SK-N-SH (cell line): Measurements from ENCODE around the gene GOLGA6C. TPM values are rescaled to one million over a fixed set of nuclear protein-coding genes. Genes with fewer than 3 reads are reported as not detected.
A peak's percentile ranks its signal among the peaks of the same experiment; 100 is the strongest.
"Not testable (repeated sequence)": the region's sequence is repeated elsewhere in the genome, so short reads cannot be mapped to it uniquely, and the experiment has no call there.

ENCODE experiments used
- CTCF ChIA-PET: fragments of 300-600, 350-600 bp; formaldehyde crosslinking; extraction: SDS; loops from one replicate; lab custom pipeline; 2021; lab: Yijun Ruan, JAX
- POLR2A ChIA-PET: fragments of 350-600 bp; sonication (Branson Sonifier 250); formaldehyde crosslinking; extraction: SDS; loops from one replicate; lab custom pipeline; 2020; ENCODE audit warnings: antibody characterized with exemption, inconsistent platforms; lab: Yijun Ruan, JAX
- DNase-seq: peaks from one replicate; pipeline ENCODE4 v3.0.0; 2012
- H2AFZ ChIP-seq: fragments of 200-600 bp; sonication (generic); 2 replicates; pipeline ENCODE4 v1.8.1; 2016; ENCODE audit warnings: antibody characterized with exemption, mild to moderate bottlenecking, low read depth
- H3F3A ChIP-seq: fragments of 200-600 bp; sonication (generic); replicated peaks from 2 replicates; pipeline ENCODE3; 2016; ENCODE audit warnings: antibody characterized with exemption, mild to moderate bottlenecking; ENCODE audit not compliant: insufficient read depth
- H3K27ac ChIP-seq, 2 experiments: fragments of 200-500 bp in 1 of 2; fragments of 200-600 bp in 1 of 2; sonication (Bioruptor generic) in 1 of 2; sonication (generic), shearing (Covaris generic) in 1 of 2; 2 replicates each; pipeline versions ENCODE4 v1.5.1 to v1.6.1; 2014 to 2016; ENCODE audit warnings: low read depth in 2 of 2, inconsistent platforms in 1 of 2, low read length in 1 of 2, mild to moderate bottlenecking in 1 of 2, mixed read lengths in 1 of 2
- H3K27me3 ChIP-seq: fragments of 200-600 bp; sonication (generic), shearing (Covaris generic); 2 replicates; pipeline ENCODE4 v1.6.1; 2016; ENCODE audit warnings: mixed run types; ENCODE audit not compliant: insufficient read depth
- H3K36me3 ChIP-seq, 2 experiments: fragments of 200-500 bp in 1 of 2; fragments of 200-600 bp in 1 of 2; sonication (Bioruptor generic) in 1 of 2; sonication (generic) in 1 of 2; replicated peaks in 1 of 2; 2 replicates each; pipeline versions ENCODE3 to v1.5.1; 2014 to 2016; ENCODE audit warnings: low read length in 1 of 2, mild to moderate bottlenecking in 1 of 2; ENCODE audit not compliant: insufficient read depth in 2 of 2, control insufficient read depth in 1 of 2
- H3K4me1 ChIP-seq, 2 experiments: fragments of 200-500 bp in 1 of 2; fragments of 200-600 bp in 1 of 2; sonication (Bioruptor generic) in 1 of 2; sonication (generic), shearing (Covaris generic) in 1 of 2; 2 replicates each; pipeline versions ENCODE4 v1.5.1 to v1.6.1; 2014 to 2016; ENCODE audit warnings: low read depth in 1 of 2, low read length in 1 of 2, mixed run types in 1 of 2; ENCODE audit not compliant: insufficient read depth in 2 of 2, control insufficient read depth in 1 of 2
- H3K4me2 ChIP-seq: fragments of 200-600 bp; sonication (generic), shearing (Covaris generic); 2 replicates; pipeline ENCODE4 v1.6.1; 2017; ENCODE audit warnings: mixed run types
- H3K4me3 ChIP-seq, 2 experiments: fragments of 200-500 bp in 1 of 2; fragments of 200-600 bp in 1 of 2; sonication (Bioruptor generic) in 1 of 2; sonication (generic), shearing (Covaris generic) in 1 of 2; 2 replicates each; pipeline versions ENCODE4 v1.5.1 to v1.8.1; 2014 to 2016; ENCODE audit warnings: low read depth in 2 of 2, inconsistent platforms in 1 of 2, low read length in 1 of 2, mild to moderate bottlenecking in 1 of 2, mixed read lengths in 1 of 2, moderate library complexity in 1 of 2
- H3K79me2 ChIP-seq: fragments of 200-600 bp; sonication (generic); 2 replicates; pipeline ENCODE4 v1.8.1; 2017; ENCODE audit warnings: mild to moderate bottlenecking; ENCODE audit not compliant: insufficient read depth
- H3K9ac ChIP-seq: fragments of 200-600 bp; sonication (generic); 2 replicates; pipeline ENCODE4 v1.6.1; 2017; ENCODE audit warnings: mixed run types
- H3K9me2 ChIP-seq: fragments of 200-600 bp; sonication (generic); 2 replicates; pipeline ENCODE4 v1.6.1; 2017; ENCODE audit warnings: mixed run types
- H3K9me3 ChIP-seq: fragments of 200-600 bp; sonication (generic); 2 replicates; pipeline ENCODE4 v1.6.1; 2017; ENCODE audit warnings: mixed run types, mild to moderate bottlenecking, moderate library complexity
- H4K20me1 ChIP-seq: fragments of 200-600 bp; sonication (generic); 2 replicates; pipeline ENCODE4 v1.6.1; 2017; ENCODE audit warnings: mild to moderate bottlenecking, mixed run types; ENCODE audit not compliant: insufficient read depth
- CTCF ChIP-seq: fragments of 200-600 bp; sonication (generic); IDR thresholded peaks from 2 replicates; pipeline ENCODE4 v1.6.1; 2017; ENCODE audit warnings: antibody characterized with exemption, mild to moderate bottlenecking, moderate library complexity
- ELF1 ChIP-seq: IDR thresholded peaks from 2 replicates; pipeline ENCODE4 v1.4.0; 2012
- EP300 ChIP-seq, 2 experiments: IDR thresholded peaks; 2 replicates each; pipeline versions ENCODE4 v1.4.0 to v1.6.1; 2012; ENCODE audit warnings: borderline replicate concordance in 1 of 2, low read depth in 1 of 2, low read length in 1 of 2
- EZH2phosphoT487 ChIP-seq: fragments of 200-600 bp; sonication (generic); IDR thresholded peaks from 2 replicates; pipeline ENCODE4 v1.6.1; 2017; ENCODE audit warnings: low read depth, mixed run types, mild to moderate bottlenecking, antibody characterized with exemption, moderate library complexity, borderline replicate concordance
- FOXJ3 ChIP-seq: sonication (generic); formaldehyde crosslinking; IDR thresholded peaks from 2 replicates; pipeline ENCODE4 v1.5.1; 2020; ENCODE audit warnings: mild to moderate bottlenecking, missing genetic modification reagents
- MAX ChIP-seq: IDR thresholded peaks from 2 replicates; pipeline ENCODE4 v1.4.0; 2012; ENCODE audit warnings: low read depth
- MXI1 ChIP-seq: IDR thresholded peaks from 2 replicates; pipeline ENCODE4 v1.6.1; 2012; ENCODE audit warnings: mild to moderate bottlenecking, low read depth, low read length, improper control_type of control experiment
- NFIC ChIP-seq: IDR thresholded peaks from 2 replicates; pipeline ENCODE4 v1.4.0; 2012; ENCODE audit warnings: borderline replicate concordance
- RCOR1 ChIP-seq: fragments of 150-350 bp; IDR thresholded peaks from 2 replicates; pipeline ENCODE4 v1.6.1; 2017; ENCODE audit warnings: antibody characterized with exemption, low read length
- SIN3A ChIP-seq: IDR thresholded peaks from 2 replicates; pipeline ENCODE4 v1.6.1; 2012; ENCODE audit warnings: low read depth, mild to moderate bottlenecking, low read length, moderate library complexity, borderline replicate concordance
- TEAD4 ChIP-seq: IDR thresholded peaks from 2 replicates; pipeline ENCODE4 v1.4.0; 2012; ENCODE audit warnings: mild to moderate bottlenecking, borderline replicate concordance; ENCODE audit not compliant: insufficient read depth
- USF2 ChIP-seq: fragments of 150-350 bp; IDR thresholded peaks from 2 replicates; pipeline ENCODE4 v1.6.1; 2017; ENCODE audit warnings: antibody characterized with exemption, low read length, low read depth, borderline replicate concordance
- ZBTB33 ChIP-seq: IDR thresholded peaks from 2 replicates; pipeline ENCODE4 v1.4.0; 2012; ENCODE audit warnings: low read depth, borderline replicate concordance
- WGBS: methylation state at CpG from one replicate; pipeline ENCODE4 v1.1.6; 2017; ENCODE audit warnings: low lambda C conversion rate; 5-methylcytosine and 5-hydroxymethylcytosine counted together
- polyA plus RNA-seq, 3 experiments: library from polyadenylated mRNA; depleted of rRNA; stranded (reverse); fragments of >200 nt; gene quantifications; 2 replicates each; pipeline ENCODE4 v1.2.3, GENCODE V29; 2012

The GOLGA6C gene
- polyA plus RNA-seq, 1 of the 3 experiments (the other 2 are of a cell fraction), result not detected

- 23% methylated on average over 5 of the region's 6 CpGs for WGBS
- H4K20me1 ChIP-seq, POLR2A ChIA-PET, CTCF ChIA-PET, H3K79me2 ChIP-seq, H3F3A ChIP-seq, H3K4me2 ChIP-seq, H3K27me3 ChIP-seq, H3K9me2 ChIP-seq, H3K27ac ChIP-seq, H3K4me1 ChIP-seq, H3K36me3 ChIP-seq, H3K9me3 ChIP-seq, H2AFZ ChIP-seq, H3K9ac ChIP-seq, H3K4me3 ChIP-seq, DNase-seq: not testable (repeated sequence)
- TF ChIP-seq CTCF, result peak; percentile 59
These were observed 41.2 kb downstream of the GOLGA6C start for GRCh38 chr15:75299311-75299688.

- H3K36me3 ChIP-seq, H3K27ac ChIP-seq, DNase-seq, H3K27me3 ChIP-seq, H3K79me2 ChIP-seq, H3K9ac ChIP-seq, H3K4me2 ChIP-seq, CTCF ChIA-PET, H4K20me1 ChIP-seq, H3K9me3 ChIP-seq, H3F3A ChIP-seq, H3K4me1 ChIP-seq, H3K9me2 ChIP-seq, POLR2A ChIA-PET, H2AFZ ChIP-seq, H3K4me3 ChIP-seq: not testable (repeated sequence)
- 39% methylated on average over 6 of the region's 6 CpGs for WGBS
These were observed 41.9 kb downstream of the GOLGA6C start for GRCh38 chr15:75300026-75300425.

GRCh38 chr15:75302318-75302717, 44.2 kb downstream of the GOLGA6C start:
- no peaks in the 10 kb centered on the region for H4K20me1 ChIP-seq
- DNase-seq, result no peak
- no peaks in the 10 kb centered on the region for H3K4me1 ChIP-seq
- H3F3A ChIP-seq, result no peaks in the 10 kb centered on the region
- no peaks in the 10 kb centered on the region for H3K9me2 ChIP-seq
- CTCF ChIA-PET, result no interaction called here
- H3K36me3 ChIP-seq, result no peaks in the 10 kb centered on the region
- no peak overlapping the region for H3K4me2 ChIP-seq
- 50% methylated on average over 8 of the region's 9 CpGs for WGBS
- H3K9ac ChIP-seq, result no peak overlapping the region
- H3K27ac ChIP-seq, result no peak overlapping the region
- H3K4me3 ChIP-seq, result no peak overlapping the region
- POLR2A ChIA-PET, result no interaction called here
- no peak for TF ChIP-seq MAX
- no peak for TF ChIP-seq MXI1
- TF ChIP-seq EZH2phosphoT487, result no peak
- TF ChIP-seq TEAD4, result no peak
- TF ChIP-seq NFIC, result no peak
- no peak for TF ChIP-seq SIN3A
- TF ChIP-seq RCOR1, result no peak
- TF ChIP-seq USF2, result no peak
- no peak for TF ChIP-seq EP300 (IDR thresholded peaks at IDR 0.05; ENCODE audit: borderline replicate concordance in 1 of 2, low read depth in 1 of 2, low read length in 1 of 2)
- TF ChIP-seq ELF1, result no peak
- TF ChIP-seq FOXJ3 (CRISPR knock-in tag), result no peak
- TF ChIP-seq ZBTB33, result no peak
- peaks cover 16% of the 10 kb centered on the region; the same call in 1 of the 2 replicates for H3K27me3 ChIP-seq
- H3K9me3 ChIP-seq, result no peaks in the 10 kb centered on the region
- no peaks in the 10 kb centered on the region for H3K79me2 ChIP-seq
- no peak overlapping the region for H2AFZ ChIP-seq

GRCh38 chr15:75302753-75303152, 44.6 kb downstream of the GOLGA6C start:
- H3K79me2 ChIP-seq, H3K9ac ChIP-seq, H3F3A ChIP-seq, H4K20me1 ChIP-seq, H3K9me3 ChIP-seq, CTCF ChIA-PET, H3K9me2 ChIP-seq, H3K4me2 ChIP-seq, POLR2A ChIA-PET, H3K36me3 ChIP-seq, H3K4me3 ChIP-seq, H2AFZ ChIP-seq, H3K27ac ChIP-seq, DNase-seq, H3K4me1 ChIP-seq: not testable (repeated sequence)
- 79% methylated on average over 4 of the region's 4 CpGs for WGBS
- H3K27me3 ChIP-seq, result peaks cover 18% of the 10 kb centered on the region; the same call in 1 of the 2 replicates
